PC-3 (cell line): ENCODE data around the gene FAM72B. TPM values are rescaled to one million over a fixed set of nuclear protein-coding genes. Genes with fewer than 3 reads are reported as not detected.
"Not testable (repeated sequence)": the region's sequence is repeated elsewhere in the genome, so short reads cannot be mapped to it uniquely, and the experiment has no call there.

ENCODE experiments used
- ATAC-seq: fragments of 200-7000 bp; cut with Tn5 transposase; 2 replicates; pipeline ENCODE4 v1.9.1; 2020; ENCODE audit warnings: mild to moderate bottlenecking, moderate library complexity
- BruUV-seq: library from RNA; stranded (reverse); fragments of 400-500 nt; replicated peaks from 2 replicates; lab custom pipeline; 2021; lab: Mats Ljungman, UMichigan
- CTCF ChIA-PET: fragments of 300-600 bp; sonication (Branson Sonifier 250); formaldehyde crosslinking; loops from one replicate; lab custom pipeline; 2022; ENCODE audit warnings: antibody characterized with exemption; lab: Charles Lee
- POLR2A ChIA-PET: fragments of 300-600 bp; sonication (Branson Sonifier 250); formaldehyde crosslinking; loops from one replicate; lab custom pipeline; 2022; ENCODE audit warnings: antibody characterized with exemption; ENCODE audit not compliant: unreplicated experiment; lab: Charles Lee
- DNase-seq: peaks from one replicate; pipeline ENCODE4 v3.0.0-alpha.2; 2015
- H2AFZ ChIP-seq: fragments of 300-600 bp; sonication (generic); 2 replicates; pipeline ENCODE4 v1.6.0; 2016; ENCODE audit warnings: antibody characterized with exemption, low read length
- H3F3A ChIP-seq: fragments of 300-600 bp; sonication (generic); one replicate; pipeline ENCODE4 v1.6.0; 2017; ENCODE audit warnings: antibody characterized with exemption, low read length, control low read depth, mild to moderate bottlenecking; ENCODE audit not compliant: unreplicated experiment
- H3K27ac ChIP-seq: fragments of 300-600 bp; sonication (generic); 2 replicates; pipeline ENCODE4 v1.5.1; 2016; ENCODE audit warnings: mild to moderate bottlenecking, low read length
- H3K27me3 ChIP-seq: fragments of 300-600 bp; sonication (generic); 2 replicates; pipeline ENCODE4 v1.6.1; 2016; ENCODE audit warnings: low read length, mixed read lengths
- H3K36me3 ChIP-seq: fragments of 300-600 bp; sonication (generic); 2 replicates; pipeline ENCODE4 v1.6.1; 2016; ENCODE audit warnings: low read depth, mixed run types, low read length, mixed read lengths
- H3K4me1 ChIP-seq: fragments of 300-600 bp; sonication (generic); 2 replicates; pipeline ENCODE4 v1.5.1; 2016; ENCODE audit warnings: low read length; ENCODE audit not compliant: insufficient read depth
- H3K4me2 ChIP-seq: fragments of 300-600 bp; sonication (generic); 2 replicates; pipeline ENCODE4 v1.6.0; 2016; ENCODE audit warnings: low read length
- H3K4me3 ChIP-seq: fragments of 300-600 bp; sonication (generic); 2 replicates; pipeline ENCODE4 v1.5.1; 2016; ENCODE audit warnings: mild to moderate bottlenecking, low read length, mixed read lengths
- H3K79me2 ChIP-seq: fragments of 300-600 bp; sonication (generic); 2 replicates; pipeline ENCODE4 v1.6.1; 2017; ENCODE audit warnings: low read length, mixed read lengths
- H3K9ac ChIP-seq: fragments of 300-600 bp; sonication (generic); 2 replicates; pipeline ENCODE4 v1.6.0; 2016; ENCODE audit warnings: mild to moderate bottlenecking, low read length
- H3K9me2 ChIP-seq: fragments of 300-600 bp; sonication (generic); replicated peaks from 2 replicates; pipeline ENCODE4 v1.6.1; 2016; ENCODE audit warnings: mixed run types, low read length, mixed read lengths
- H3K9me3 ChIP-seq: fragments of 300-600 bp; sonication (generic); 2 replicates; pipeline ENCODE4 v1.6.1; 2016; ENCODE audit warnings: low read length, mixed read lengths
- H4K20me1 ChIP-seq: fragments of 300-600 bp; sonication (generic); 2 replicates; pipeline ENCODE4 v1.6.1; 2016; ENCODE audit warnings: low read length, mixed read lengths
- intact Hi-C: fragments of 100-400 bp; cut with micrococcal nuclease; formaldehyde crosslinking; loops from 2 replicates; pipeline ENCODE4 v1.9.0; 2023
- total RNA-seq: library from RNA; depleted of rRNA; stranded (reverse); fragments of >200 nt; gene quantifications from 2 replicates; pipeline ENCODE4 v1.2.3, GENCODE V29; 2014

The FAM72B gene
- total RNA-seq, 1 experiment from 2014 or later = 11.6 TPM

DNA sequence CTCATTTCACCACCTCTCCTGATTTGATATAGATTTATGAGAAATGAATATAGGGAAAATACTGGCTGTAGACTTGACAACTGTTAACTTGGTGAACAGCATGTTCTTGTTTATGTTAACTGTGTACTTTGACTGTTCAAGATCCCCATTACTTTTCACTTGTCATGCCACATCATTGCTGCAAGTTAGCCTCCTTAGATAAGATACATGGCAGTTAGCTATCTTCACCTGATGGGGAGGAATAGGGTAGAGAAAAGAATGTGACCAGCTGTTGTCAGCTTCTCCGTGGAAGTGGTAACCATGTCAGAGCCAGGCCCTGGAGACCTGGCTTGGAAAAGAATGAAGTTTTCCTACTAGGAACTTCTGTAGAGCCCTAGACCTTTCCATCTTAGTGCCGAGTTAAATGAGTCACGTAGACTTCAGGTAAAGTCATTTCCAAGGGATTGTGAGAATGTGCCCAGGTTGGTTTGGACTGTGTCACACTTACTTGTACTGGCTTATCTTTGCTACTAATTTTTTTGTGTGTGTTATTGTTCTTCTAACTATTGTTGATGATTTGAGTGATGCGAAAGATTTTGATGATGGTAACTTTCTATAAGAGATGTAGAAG lies 42.3 kb upstream of the FAM72B start:
- H3F3A ChIP-seq, H3K9me2 ChIP-seq, H3K4me2 ChIP-seq, CTCF ChIA-PET, H3K4me1 ChIP-seq, H3K9me3 ChIP-seq, H3K27me3 ChIP-seq, DNase-seq, H3K9ac ChIP-seq, H4K20me1 ChIP-seq, H2AFZ ChIP-seq, BruUV-seq, intact Hi-C loops, H3K36me3 ChIP-seq, POLR2A ChIA-PET, ATAC-seq, H3K79me2 ChIP-seq, H3K27ac ChIP-seq, H3K4me3 ChIP-seq: not testable (repeated sequence)

DNA sequence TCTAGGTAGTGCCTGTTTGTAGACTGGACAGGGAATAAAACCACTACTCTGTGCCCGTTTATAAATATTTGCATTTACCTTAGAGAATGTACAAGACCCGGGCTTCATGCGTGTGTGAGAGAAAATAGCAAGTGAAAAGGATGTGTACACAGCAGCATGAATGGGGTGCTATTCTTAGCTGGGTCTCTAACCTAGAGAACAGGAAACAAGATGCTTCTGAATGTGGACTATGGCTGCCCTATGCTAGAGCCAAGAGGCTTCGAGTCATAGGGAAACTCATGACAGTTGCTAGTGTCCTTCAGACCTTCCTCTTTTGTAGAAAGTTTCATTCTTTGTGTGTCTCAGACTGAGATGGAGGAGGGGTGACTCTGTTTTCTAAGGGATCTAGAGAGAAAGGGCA lies 40.6 kb upstream of the FAM72B start:
- H3K9me2 ChIP-seq, CTCF ChIA-PET, intact Hi-C loops, H3K4me3 ChIP-seq, H3F3A ChIP-seq, DNase-seq, H2AFZ ChIP-seq, H3K4me1 ChIP-seq, H3K9ac ChIP-seq, H3K4me2 ChIP-seq, H4K20me1 ChIP-seq, H3K9me3 ChIP-seq, BruUV-seq, POLR2A ChIA-PET, H3K36me3 ChIP-seq, H3K27ac ChIP-seq, H3K27me3 ChIP-seq, H3K79me2 ChIP-seq: not testable (repeated sequence)
- ATAC-seq = 0 out of 2 replicates have a peak, but pooled peaks have one; percentile 15

DNA sequence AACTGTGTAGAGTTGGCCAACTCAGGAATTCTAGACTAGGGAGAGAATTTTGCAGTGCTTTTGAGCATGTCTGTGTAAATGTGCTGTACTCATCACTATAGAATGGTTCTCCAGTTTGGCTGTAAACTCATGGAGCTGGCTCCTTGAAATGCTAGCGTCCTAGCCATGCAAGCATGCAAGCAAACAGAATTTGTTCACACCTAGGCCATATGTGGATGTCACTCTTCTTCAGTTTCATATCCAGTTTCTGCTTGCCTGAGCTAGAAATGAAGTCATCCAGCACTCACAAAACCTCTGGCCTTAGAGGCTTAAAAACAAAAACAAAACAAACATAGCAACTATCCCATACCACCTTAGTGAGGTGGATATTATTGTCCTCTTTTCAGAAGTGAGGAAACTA lies 37.6 kb upstream of the FAM72B start:
- H4K20me1 ChIP-seq, H2AFZ ChIP-seq, ATAC-seq, H3K9ac ChIP-seq, H3K27ac ChIP-seq, intact Hi-C loops, H3F3A ChIP-seq, H3K27me3 ChIP-seq, H3K79me2 ChIP-seq, H3K4me2 ChIP-seq, DNase-seq, H3K9me2 ChIP-seq, H3K9me3 ChIP-seq, POLR2A ChIA-PET, H3K4me1 ChIP-seq, H3K4me3 ChIP-seq, BruUV-seq, H3K36me3 ChIP-seq, CTCF ChIA-PET: not testable (repeated sequence)

DNA sequence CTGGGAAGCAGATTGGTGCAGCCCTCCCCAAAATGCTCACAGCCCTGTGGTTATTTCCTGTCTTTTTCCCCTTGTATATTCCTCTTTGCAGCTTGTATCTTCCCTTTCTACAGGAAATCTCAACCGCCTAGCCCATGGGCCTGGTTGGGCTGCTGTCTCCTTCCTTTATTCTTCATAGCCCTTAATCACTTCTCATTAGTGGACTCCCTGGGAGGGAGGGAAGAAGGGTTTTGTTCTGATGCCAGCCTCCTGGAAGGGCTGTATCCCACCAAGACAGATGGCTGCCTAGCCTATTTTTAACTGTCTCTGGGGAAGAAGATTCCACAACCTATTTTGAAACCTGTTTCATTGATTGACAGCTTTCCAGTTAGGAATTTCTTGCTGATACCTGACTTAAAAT lies 32.5 kb upstream of the FAM72B start:
- BruUV-seq, intact Hi-C loops: not testable (repeated sequence)

DNA sequence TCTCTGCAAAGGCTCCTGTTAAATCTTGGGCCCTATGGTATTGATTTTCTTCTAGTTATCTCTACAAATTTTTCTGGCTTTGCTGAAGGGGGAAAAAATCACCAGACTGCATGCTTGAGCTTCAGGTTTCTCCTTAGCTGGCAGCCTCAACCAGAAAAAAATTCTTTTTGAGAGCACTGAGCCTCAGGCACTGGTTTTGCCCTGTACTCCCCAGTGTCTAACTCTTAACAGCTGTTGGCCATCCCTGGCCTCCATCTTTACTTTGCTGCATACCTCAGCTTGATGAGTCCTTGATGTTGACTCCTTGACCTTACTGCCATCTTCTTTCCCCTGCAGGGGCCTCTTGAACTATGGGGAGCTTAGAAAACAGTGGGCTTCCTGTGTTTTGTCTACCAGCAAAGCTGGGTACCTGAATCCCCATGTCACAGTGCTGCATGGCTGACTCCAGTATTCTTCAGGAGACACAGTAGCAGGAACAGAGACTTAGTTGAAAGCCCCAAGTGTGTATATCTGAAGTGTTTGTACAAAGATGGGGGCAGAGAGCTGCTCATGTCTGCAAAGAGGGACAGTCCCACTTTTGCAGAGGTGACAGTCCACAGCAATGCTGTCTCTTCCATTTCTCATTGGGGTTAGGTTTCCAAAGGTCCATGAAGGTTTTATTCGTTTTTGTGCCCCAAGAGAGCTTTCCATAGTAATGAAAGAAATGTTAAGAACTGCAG lies 31.7 kb upstream of the FAM72B start:
- H3K79me2 ChIP-seq, H4K20me1 ChIP-seq, H3K9me3 ChIP-seq, H2AFZ ChIP-seq, intact Hi-C loops, ATAC-seq, H3K4me2 ChIP-seq, H3K4me1 ChIP-seq, H3K9ac ChIP-seq, BruUV-seq, H3K36me3 ChIP-seq, H3K4me3 ChIP-seq, POLR2A ChIA-PET, DNase-seq, H3K9me2 ChIP-seq, CTCF ChIA-PET, H3K27ac ChIP-seq, H3K27me3 ChIP-seq, H3F3A ChIP-seq: not testable (repeated sequence)

More for the DNA sequence above, 32.5 kb upstream of the FAM72B start:
- H3K4me1 ChIP-seq, H3K9me2 ChIP-seq, H3K79me2 ChIP-seq, H3K9ac ChIP-seq, H4K20me1 ChIP-seq, H3K9me3 ChIP-seq, H3F3A ChIP-seq, H3K27me3 ChIP-seq, H3K27ac ChIP-seq, DNase-seq, POLR2A ChIA-PET, H2AFZ ChIP-seq, H3K36me3 ChIP-seq, ATAC-seq, H3K4me2 ChIP-seq, CTCF ChIA-PET, H3K4me3 ChIP-seq: not testable (repeated sequence)

DNA sequence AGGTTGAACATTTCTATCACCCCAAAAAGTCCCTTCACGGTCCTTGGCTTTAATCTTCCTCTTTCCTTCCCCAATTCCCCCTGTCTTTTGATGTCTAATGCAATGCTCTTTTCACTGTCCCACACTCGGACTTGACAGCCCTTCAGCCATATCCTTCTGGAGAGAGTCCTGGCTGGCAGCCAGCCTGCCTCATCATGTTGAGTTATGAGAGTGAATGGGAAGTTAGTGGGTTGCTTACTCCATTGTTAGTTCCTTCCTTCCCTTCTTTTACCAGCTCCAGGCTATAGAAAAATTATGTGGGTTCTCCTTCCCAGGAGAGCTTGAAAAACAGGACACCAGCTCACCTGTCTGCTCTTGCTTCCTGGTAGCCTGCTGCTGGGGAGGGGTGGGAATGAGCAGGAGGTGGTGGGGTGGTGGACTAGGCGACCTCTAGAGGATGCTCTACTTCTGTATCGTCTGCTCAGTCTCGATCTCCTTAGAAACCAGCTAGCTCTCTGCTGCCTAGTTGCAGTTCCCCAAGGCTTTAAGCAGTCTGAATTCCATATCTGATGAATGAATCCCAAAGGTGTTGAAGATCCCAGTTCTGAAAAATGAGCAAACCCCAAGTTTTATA lies 30.5 kb upstream of the FAM72B start:
- H3K9ac ChIP-seq, H3K9me2 ChIP-seq, H3K27me3 ChIP-seq, POLR2A ChIA-PET, H2AFZ ChIP-seq, DNase-seq, H4K20me1 ChIP-seq, H3K36me3 ChIP-seq, BruUV-seq, H3F3A ChIP-seq, H3K4me1 ChIP-seq, H3K4me2 ChIP-seq, CTCF ChIA-PET, H3K27ac ChIP-seq, intact Hi-C loops, H3K9me3 ChIP-seq, H3K4me3 ChIP-seq, H3K79me2 ChIP-seq: not testable (repeated sequence)
- ATAC-seq = peak; percentile 73
